NCI-H345 treated with DMSO at 0.1 percent for 48 hours (cell line): Measurements from ENCODE around the gene LRP1B.
"Not testable (repeated sequence)": the region's sequence is repeated elsewhere in the genome, so short reads cannot be mapped to it uniquely, and the experiment has no call there.

Experiments used
- DNase-seq: peaks from one replicate; lab custom pipeline; 2025; ENCODE audit not compliant: unreplicated experiment; lab: John Stamatoyannopoulos, UW

LRP1B gene

DNA sequence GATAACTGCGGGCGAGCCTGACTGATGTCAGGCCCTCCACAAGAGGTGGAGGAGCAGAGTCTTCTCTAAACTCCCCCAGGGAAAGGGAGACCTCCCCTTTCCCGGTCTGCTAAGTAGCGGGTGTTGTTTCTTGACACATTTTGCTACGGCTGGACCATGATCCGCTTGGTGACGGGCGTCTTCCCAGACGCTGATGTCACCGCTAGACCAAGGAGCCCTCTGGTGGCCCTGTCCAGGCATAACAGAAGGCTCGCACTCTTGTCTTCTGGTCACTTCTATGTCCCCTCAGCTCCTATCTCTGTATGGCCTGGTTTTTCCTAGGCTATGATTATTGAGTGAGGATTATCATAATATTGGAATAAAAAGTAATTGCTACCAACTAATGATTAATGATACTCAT is 1166.5 kb downstream of the LRP1B start:
- not testable (repeated sequence) for DNase-seq

DNA sequence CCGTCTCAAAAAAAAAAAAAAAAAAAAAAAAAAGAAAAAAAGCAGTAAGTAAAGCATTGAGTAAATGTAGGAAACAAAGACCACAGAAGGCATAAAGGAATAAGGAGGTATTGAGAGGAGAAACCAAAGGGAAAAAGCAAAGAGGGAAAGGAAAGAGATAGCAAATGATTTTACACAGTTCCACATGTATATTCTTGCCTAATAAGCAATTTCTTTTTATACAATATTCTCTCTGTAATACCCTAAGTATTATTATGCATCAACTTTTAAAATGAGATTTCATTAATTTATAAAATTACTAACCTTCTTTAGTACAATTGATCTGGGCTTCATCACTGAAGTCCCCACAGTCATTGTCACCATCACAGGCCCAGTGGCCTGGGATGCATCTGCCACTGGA is 1180.9 kb downstream of the LRP1B start:
- DNase-seq, result no peak

DNA sequence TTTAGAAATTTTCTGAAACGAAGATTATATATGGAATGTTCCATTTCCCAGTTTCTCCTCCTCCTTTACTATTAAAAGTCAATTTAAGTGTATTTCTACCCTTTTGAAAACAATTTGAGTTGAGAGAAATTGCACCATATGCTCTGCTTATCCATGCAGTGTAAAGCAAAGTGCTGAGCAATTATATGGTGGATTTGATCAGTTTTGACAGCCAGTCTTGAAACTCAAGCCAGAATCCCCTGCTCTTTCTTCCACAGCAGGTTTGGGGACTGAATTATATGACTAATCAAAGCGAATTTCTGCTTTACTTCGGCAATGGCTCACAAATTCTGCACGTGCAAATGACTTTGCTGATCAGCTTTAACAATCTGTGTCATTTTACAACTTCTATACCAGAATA is 1183.6 kb downstream of the LRP1B start:
- no peak for DNase-seq

DNA sequence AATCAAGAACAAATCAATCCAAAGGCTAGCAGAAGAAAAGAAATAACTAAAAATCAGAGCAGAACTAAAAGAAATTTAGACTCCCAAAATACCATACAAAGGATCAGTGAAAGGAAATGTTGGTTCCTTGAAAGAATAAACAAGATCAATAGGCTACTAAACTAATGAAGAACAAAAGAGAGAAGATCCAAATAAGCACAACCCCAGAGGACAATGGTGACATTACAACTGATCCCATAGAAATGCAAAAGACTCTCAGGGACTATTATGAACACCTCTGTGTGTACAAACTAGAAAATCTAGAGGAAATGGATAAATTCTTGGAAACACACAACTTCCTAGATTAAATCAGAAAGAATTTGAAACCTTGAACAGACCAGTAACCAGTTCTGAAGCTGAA is 1186.9 kb downstream of the LRP1B start:
- DNase-seq, result no peak

DNA sequence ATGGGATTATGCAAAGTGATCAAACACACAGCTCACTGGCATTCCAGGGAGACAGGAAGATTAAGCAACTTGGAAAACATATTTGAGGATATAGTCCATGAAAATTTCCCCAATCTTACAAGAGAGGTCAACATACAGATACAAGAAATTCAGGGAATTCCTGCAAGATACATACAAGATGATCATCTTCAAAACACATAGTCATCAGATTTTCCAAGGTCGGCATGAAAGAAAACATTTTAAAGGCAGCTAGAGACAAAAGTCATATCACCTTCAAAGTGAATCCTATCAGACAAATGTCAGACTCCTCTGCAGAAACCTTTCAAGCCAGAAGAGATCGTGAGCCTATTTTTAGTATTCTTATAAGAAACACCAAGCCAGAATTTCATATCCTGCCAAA is 1188.5 kb downstream of the LRP1B start:
- no peak for DNase-seq

DNA sequence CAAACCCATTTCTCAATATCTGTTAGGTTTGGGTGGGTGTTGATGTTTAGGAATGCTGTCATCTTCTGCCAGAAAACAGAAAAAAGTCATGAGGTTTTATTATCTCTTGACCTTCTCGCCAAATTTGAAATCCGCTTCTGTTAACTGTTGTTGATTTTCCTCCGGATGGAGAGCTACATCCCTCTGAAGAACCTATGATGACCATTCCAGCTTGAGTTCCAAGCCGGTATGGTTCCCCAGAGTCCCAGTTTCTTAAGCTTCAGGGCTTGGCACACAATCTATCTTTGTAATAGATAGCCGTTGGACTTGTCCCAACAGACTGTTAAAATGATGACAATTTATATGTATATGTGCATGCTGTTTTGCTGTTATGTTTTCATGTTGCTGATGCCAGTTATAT is 1201.0 kb downstream of the LRP1B start:
- DNase-seq, result no peak

DNA sequence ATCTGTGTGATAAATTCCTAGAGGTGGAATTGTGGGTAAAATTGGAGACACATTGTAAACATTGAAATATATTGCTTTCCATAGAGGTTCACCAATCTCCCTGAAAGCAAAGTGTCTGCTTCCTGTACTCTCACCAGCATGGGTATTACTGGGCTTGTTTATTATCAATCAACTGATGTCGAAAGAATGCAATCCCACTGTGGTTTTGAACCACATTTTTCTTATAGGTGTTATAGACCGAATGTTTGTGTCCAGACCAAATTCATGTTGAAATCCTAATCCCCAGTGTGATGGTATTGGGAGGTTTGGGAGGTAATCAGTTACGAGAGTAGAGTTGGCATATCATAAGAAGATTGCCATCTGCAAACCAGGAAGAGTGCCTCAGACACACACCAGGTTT is 1212.4 kb downstream of the LRP1B start:
- DNase-seq, result no peak

DNA sequence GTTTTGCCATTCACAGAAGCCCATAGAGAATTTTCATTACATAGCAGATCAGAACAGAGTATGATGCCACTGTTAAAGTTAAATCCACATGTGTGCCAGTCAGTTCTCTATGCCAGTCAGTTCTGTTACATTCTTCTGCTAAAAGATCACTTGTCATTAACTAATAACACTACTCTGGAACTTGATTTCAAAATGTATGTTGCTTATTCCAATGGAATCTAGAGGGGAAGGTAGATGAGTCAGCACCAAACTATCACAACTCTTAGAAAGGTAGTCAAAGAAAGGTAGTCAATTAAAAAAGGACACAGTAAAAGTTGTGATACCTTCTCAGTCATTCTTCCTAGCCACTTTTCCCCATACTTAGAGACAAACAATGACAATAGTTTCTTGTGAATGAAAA is 1214.4 kb downstream of the LRP1B start:
- no peak for DNase-seq

DNA sequence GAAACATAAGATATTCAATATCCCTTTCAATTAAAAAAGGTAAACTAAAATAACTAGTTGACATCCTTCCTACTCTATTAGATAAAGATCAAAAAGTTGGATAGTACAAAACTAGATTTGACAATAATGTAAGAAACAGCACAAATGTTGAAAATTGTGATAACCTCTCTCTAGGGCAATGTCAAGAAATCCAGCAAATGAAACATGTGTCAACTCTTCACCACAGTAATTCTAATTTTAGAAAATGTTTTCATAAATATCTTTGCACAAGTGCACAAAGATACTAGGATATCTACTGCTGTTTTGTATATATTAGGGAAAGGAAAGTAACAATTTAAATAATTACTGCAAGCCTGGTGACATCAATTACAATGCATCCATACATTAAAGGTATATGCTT is 1220.1 kb downstream of the LRP1B start:
- DNase-seq, result no peak

DNA sequence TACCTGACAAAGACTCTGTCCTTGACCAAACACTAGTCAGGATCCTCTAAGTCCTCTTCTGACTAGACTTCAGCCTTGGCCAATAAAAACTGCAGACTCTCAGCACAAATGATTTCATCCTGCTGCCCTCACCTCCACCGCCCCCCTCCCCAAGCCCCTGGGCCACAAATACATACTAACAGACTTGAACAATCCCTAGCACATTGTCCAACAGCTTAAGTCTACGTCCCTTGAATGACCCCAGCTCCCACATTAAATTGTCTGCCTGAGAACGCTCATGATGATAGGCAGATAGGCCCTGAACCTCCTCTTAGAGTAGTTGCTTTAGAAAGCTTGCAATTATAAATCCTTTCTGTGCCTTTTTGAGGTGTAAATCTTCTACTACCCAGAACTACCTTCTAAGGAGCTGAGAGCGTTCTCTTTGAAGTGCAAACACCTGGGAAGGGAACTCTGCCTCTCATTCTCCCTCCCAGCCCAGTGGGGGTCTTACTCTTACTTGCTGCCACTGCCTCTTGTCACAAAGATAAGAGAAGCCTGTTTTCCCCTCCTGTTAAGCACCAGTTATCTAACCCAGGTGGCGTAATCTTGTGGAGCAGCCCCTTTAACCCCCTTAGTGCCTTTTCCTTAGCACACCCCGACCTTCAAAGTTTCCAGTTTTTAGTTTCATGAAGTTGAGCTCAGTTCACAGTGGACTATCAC is 1225.6 kb downstream of the LRP1B start:
- no peak for DNase-seq

DNA sequence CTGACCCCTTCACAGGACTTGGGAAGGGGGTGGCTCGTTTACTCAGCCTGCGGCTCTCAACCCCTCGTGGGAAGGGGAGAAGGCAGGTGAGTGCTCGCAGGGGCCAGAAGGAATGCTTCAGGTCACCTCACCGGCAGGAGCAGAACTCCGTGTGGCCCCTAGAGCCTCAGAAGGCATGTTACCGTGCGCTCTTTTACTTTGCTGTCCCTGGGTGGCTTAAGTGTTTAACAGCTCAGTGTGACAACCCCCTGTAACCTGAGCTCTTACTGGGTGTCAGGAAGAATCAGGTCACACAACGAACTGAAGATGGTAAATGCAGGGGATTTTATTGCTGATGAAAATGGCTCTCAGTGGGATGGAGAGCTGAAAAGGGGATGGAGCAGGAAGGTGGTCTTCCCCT is 1235.4 kb downstream of the LRP1B start:
- no peak for DNase-seq

DNA sequence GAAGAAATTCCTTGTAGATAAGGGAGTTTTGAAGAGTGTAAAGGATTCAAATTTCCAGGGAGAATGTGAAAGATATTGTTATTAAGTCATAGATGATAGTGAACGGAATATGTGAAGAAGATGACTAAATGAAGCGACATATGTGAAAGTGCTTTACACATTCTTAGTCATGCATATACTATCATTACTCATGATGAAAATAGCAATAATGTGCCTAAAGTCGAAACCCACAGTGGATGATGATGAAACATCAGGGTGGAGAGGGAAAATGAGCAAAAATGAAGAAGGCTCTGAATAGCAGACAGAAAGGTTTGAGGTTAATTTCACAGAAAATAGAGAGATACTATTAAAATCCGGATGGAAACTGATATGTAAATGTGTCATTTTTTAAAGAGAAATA is 1237.1 kb downstream of the LRP1B start:
- no peak for DNase-seq

DNA sequence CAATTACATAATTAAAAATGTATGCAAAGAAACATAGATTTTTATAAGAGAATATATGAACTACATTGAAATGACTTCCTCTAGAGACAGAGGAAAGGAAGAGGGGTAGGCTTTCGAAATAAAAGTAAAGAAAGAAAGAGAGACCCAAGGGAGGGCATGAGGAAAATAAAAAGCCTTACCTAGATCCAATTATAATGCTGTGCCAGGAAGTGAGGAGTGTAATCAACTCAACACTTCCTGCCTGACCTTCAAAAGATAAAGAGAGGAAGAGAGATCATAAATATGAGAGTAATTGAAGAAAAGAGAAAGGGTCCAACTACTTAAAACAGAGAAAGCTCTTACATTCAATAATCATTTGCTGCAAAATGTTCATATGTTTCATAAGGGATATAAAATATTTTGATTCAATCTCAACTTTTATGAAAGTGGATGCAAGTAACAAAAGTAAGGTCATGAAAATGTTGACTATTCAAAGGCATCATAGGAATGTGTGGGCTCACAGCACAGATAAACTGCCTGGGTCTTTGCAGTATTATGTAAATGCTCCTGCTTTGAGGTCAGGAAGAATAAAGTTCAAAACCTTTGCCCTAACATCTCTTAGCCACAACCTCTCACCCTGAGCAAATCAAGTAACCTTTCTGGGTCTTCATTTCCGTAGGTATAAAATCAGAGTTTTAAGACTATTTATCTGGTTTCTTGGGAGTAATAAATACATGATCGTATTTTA is 1237.7 kb downstream of the LRP1B start:
- DNase-seq, result no peak

DNA sequence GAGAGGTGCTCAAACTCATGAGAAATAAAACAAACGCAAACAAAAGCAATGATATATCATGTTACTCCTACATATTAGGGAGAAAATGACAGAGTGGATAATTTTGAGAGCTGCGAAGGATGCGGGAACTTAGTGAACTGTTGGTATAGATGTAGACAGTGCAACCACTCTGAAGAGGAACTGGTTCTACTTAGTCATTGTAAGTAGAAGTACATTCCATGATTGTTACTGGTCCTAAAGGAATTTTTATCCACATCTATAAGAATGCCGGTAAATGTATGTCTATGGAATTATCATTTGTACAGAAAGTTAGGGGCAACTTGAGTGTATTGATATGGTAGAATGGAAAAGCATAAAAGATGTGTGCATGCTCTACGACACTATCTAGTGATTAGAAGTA is 1238.4 kb downstream of the LRP1B start:
- no peak for DNase-seq

DNA sequence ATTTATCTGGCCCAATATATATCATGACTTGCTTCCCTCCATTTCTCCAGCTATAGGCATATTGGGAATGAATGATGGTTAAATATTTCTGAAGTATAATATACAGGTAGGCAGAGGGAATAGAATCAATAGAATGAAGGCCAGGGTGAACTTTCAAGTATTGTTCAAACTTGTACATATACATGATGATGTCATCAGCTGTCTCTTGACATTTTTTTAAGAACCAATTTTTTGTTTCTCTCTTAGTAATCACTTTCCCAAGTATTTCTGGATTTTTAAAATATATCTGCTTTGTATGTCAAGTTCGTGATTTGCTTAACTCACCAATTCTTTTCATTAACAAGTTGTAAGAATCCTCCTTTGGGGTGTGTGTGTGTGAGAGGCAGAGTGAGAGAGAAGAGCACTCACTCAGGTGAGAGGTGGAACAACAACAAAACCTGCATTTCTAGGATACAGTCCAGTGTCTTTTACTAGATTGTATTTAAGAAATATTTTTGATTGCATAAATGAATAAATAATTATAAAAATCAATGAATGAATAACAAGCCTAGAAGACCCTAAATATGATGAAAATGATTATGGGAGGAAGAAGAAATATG is 1239.1 kb downstream of the LRP1B start:
- DNase-seq, result no peak

DNA sequence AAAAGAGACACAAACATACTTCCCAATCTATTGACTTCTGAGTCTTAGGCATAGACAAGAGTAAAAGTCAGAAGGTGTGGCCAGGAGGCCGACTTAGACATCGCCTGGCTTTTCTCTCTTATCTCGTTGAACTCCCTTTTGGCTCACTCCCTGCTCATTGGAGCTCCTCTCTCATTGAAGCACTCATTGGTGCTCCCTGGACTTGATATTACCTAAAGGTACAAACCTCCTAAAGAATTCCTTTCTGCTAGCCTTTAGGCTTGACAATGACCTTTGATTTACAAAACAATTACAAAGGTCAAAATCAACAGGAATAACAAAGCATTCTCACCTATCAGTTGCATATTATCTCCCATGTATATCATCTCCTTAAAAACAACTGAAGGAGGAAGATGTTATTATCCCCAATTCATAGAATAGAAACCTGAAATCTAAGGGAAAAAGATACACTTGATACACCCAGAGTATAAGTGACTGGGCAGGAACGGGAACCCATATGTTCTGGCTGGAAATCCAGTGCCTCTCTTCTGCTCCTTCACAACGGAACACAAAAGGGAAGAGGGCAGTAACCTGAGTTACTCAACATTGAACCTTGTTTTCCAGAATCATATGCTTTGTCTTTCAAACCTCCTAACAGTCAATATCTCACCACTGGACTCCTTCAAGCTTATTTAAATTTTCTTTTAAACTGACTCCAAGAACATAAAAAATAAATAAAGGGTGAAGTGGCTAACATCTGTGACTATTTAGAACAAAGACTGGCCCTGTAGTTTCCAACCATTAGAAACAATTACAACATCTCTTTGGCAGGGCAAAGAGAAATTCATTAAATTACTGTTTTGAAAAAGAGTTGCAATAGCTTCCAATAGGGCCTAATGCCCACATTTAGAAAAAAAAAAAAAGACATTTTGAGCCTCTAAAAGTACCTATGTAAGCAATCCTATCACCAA is 1247.9 kb downstream of the LRP1B start:
- no peak for DNase-seq

DNA sequence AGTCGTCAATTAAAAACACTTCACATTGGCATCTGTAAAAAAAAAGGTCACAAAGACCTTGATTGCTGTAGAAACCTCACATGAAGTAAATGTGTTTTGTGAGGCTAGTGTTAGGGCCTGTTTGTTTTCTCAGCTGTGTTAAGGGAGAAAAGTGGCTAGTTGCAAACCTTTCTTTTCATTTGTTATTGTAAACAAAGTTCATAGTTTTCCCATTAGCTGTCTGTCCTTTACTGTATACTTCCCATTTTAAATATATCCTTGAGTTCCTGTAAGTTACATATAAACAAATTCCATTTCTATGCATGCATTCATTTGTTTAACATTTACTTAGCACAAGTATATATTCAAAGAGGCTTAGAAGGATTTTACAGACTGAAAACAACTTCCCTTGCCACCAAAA is 1250.2 kb downstream of the LRP1B start:
- DNase-seq, result no peak

DNA sequence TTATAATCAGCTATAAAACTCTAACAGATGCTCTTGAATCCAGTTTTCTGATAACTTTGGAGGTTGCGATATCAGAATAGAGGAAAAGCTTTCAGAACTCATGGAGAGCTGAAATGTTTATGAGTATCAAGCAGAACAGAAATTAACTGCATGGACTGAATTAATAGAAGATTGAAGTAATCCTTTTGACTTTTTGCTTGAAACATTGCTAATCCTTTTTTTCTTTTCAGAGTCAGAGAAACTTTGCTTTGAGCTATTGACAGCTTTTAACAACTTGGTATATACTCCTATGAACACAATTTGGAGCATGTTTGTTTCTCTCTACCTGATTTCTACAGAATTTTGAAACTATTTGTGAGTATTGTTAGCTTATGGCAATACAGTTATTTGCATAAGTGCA is 1254.8 kb downstream of the LRP1B start:
- DNase-seq, result no peak

DNA sequence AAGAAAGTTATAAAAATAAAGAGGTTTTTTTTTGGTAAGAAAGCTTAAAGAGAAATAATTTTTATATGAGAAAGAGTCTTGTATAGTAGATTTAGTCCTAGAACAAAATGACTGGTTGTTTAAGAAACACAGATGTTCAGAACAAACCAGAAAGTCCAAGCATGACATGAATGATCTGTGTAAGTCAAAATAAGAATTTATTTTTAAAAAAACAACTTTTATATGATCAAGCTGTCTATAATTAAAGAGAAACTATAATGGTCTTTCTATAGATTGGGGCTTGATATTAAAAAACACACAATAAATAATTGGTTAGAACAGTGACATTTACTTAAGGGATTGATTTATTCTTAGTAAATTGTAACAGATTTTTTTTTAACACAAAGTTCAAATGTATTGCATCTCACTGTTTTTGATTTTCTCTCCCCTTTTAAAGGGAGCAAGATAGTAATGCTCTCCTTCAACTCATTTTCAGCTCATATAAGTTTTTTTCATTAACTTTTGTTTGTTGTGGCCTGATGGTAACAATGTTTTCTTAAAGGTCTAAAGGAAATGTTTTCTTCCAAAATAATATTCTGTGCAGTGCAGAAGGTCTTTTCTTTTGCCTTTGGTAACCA is 1256.8 kb downstream of the LRP1B start:
- no peak for DNase-seq

DNA sequence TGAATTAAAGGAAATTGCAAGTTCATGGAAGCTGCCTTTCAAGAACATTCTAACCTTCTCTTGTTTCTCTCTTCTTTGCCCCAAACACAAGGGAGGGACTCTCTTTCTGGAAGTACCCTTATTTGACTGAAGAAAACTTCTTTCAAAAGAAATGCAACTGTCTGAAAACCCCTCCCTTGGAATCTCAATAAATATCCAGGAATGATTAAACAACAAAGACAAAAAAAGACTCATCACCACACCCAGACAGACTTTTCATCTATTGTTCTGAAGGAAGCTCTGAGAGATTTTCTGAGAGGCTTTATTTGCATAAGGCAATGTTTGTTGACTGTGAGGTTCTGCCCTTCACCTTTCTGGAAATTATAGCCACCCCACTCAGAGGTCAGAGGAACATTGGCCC is 1260.9 kb downstream of the LRP1B start:
- DNase-seq, result no peak

DNA sequence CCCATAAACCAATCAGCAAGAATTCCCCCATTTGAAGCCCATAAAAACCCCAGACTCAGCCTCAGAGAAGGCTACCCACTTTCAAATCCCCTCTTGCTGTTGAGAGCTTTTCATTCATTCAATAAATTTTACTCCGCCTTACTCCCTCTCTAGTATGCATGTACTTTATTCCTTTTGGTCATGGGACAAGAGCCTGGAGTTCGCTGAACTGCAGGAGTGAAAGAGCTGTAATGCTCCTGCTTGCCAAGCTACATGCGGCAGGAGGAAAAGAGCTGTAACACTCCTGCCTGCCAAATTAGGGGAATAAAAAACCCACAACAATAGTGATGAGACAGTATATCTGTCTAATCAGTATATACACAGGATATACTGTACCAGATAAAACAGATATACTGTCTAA is 1261.7 kb downstream of the LRP1B start:
- DNase-seq, result no peak
